HG02981 (cell line): Measurements from ENCODE around the gene KCNT1.

Source experiments
- ATAC-seq: cut with Tn5 transposase; IDR thresholded peaks from one replicate; pipeline ENCODE4 v1.9.1; 2021; ENCODE audit warnings: mild to moderate bottlenecking, moderate library complexity; ENCODE audit not compliant: unreplicated experiment

Gene KCNT1

GRCh38 chr9:135719472-135719871 lies 17.5 kb downstream of the KCNT1 start:
- no peak for ATAC-seq

DNA sequence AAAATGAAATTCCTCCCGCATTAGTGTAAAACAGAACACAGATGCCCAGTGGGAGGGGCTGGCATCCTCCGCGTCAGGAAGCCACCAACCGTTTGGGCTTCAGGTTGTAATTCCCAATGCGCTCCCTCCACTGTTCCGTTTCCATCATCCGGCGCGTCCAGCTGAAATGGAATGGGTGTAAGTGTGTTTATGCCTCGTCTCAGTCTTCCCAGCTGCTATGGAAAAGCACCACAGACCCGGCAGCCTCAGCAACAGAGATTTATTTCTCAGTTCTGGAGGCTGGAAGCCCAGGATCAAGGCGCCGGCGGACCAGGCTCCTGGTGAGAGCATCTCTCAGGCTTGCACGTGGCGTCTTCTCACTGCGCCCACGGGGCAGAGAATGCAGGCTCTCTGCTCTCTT lies 20.4 kb downstream of the KCNT1 start:
- no peak for ATAC-seq

- ATAC-seq, result no peak
Measured at GRCh38 chr9:135724186-135724787, 22.3 kb downstream of the KCNT1 start.

DNA sequence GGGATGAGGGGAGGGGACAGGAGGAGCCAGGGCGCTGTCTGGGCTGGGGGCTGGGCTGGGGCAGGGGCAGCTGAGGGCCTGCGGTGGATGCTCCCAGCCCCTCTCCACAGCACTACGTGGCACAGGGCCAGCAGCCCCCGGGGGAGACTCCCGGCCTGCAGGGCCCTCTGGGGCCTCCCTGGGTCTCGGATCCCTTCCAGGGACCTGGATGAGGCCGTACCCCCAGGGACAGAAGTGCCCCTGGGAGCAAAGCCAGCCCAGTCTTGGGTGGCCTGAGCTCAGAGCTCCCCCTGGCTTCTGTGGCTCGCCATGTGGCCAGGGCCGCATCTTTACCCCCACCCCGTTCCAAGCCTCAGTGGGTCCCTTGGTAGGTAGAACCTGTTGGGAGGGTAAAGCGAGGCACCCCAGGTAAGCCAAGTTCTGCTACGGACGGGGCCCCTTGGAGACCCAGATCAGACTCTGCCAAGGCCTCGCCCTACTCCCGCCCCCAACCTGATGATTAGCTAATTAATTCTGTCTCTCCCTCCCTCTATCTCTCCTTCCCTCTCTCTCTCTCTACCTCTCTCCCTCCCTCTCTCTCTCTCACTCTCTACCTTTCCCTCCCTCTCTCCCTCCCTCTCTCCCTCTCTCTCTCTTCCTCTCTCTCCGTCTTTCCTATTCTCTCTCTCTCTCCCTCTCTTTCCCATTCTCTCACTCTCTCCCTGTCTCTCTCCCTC lies 24.3 kb downstream of the KCNT1 start:
- ATAC-seq, result no peak

- no peak for ATAC-seq
Measured at GRCh38 chr9:135727257-135727875, 25.4 kb downstream of the KCNT1 start.

- ATAC-seq, result no peak
Measured at GRCh38 chr9:135728436-135729110, 26.6 kb downstream of the KCNT1 start.

- ATAC-seq, result no peak
Measured at GRCh38 chr9:135729480-135729879, 27.5 kb downstream of the KCNT1 start.

GRCh38 chr9:135731454-135731853 lies 29.5 kb downstream of the KCNT1 start:
- ATAC-seq, result no peak

GRCh38 chr9:135732569-135733257 lies 30.7 kb downstream of the KCNT1 start:
- no peak for ATAC-seq

DNA sequence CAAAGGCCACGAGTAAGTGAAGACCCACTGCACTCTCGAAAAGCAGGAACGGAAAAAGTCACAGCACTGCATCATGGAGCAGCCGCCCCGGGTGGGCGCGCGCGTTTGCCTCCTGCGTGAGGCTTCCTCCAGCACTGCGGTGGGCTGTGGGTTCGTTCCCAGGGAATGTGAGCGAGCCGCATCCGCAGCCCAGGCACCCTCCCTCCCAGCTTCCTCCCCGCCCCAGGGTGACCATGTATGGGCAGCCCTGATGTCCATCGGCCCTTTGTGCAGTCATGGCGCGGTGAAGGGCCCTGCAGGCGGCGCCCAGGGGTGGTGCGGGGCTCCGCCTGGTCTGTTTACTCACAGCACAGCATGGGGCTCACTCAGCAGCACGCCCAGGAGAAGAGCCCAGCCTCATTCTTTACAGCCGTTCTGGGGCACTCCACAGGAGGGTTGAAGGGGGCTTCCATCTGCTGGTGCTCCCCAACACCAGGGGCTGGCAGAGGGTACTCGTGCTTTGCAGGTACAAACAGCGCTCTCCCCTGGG lies 32.7 kb downstream of the KCNT1 start:
- ATAC-seq, result no peak

- no peak for ATAC-seq
Measured at GRCh38 chr9:135736272-135736978, 34.4 kb downstream of the KCNT1 start.

GRCh38 chr9:135736979-135737839 lies 35.2 kb downstream of the KCNT1 start:
- no peak for ATAC-seq

- ATAC-seq, result no peak
Measured at GRCh38 chr9:135737840-135738521, 36.0 kb downstream of the KCNT1 start.

- no peak for ATAC-seq
Measured at GRCh38 chr9:135739271-135740220, 37.6 kb downstream of the KCNT1 start.

GRCh38 chr9:135741276-135742219 lies 39.6 kb downstream of the KCNT1 start:
- ATAC-seq, result no peak

DNA sequence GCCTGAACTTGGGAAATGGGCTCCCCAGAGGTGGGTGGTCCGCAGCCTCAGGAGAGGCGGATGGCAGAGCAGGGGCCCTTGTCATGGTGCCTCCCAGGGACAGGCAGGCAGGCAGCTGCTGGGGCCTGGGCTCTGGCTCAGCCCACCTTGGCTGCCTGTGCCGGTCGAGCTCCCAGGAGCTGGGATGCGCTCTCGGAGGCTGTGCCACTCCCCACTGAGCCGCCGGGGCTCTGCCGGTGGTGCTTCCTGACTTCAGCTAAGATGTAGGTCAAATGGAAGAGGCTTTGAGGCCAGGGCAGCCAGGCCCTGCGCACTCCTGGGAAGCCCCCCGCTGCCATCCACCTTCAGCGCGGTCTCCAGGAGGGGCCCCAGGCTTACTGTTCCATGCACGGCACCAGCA lies 41.0 kb downstream of the KCNT1 start:
- no peak for ATAC-seq
